ENCODE data around the gene ACTR2.
A peak's percentile ranks its signal among the peaks of the same experiment; 100 is the strongest.

Gene ACTR2

GRCh38 chr2:65186093-65186868, 41.4 kb upstream of the ACTR2 start:
- H3K79me1 ChIP-seq (ENCODE audit: low read depth, low read length) = no peaks in the 10 kb centered on the region
- H3K36me3 ChIP-seq (replicated peaks in 1 of 2; ENCODE audit: control insufficient read depth in 2 of 2, insufficient read depth in 2 of 2, low read length in 2 of 2) = no peaks in the 10 kb centered on the region

GRCh38 chr2:65186872-65187851, 40.5 kb upstream of the ACTR2 start:
- no CpG with 5 or more reads among the region's 19 CpGs for WGBS, 2 donors (ENCODE audit: extremely low coverage in 2 of 2, insufficient read length in 2 of 2, insufficient replicate concordance in 1 of 2)
- no peak overlapping the region for H3K27ac ChIP-seq (replicated peaks; ENCODE audit: low read length)
- DNase-seq (ENCODE audit: low spot score) = peak; percentile 68

More at GRCh38 chr2:65186093-65186868, 41.4 kb upstream of the ACTR2 start:
- H3K4ac ChIP-seq (ENCODE audit: low read length) = no peak overlapping the region
- no peaks in the 10 kb centered on the region for H3K9me3 ChIP-seq (replicated peaks in 1 of 2; ENCODE audit: control insufficient read depth in 2 of 2, insufficient read depth in 1 of 2, low read depth in 1 of 2, low read length in 2 of 2)
- H2BK12ac ChIP-seq (ENCODE audit: low read length) = no peak overlapping the region
- H3K4me3 ChIP-seq (ENCODE audit: low read length in 2 of 2) = no peak overlapping the region
- H2BK5ac ChIP-seq (ENCODE audit: low read length) = no peak overlapping the region
- no peak overlapping the region for H2AFZ ChIP-seq (ENCODE audit: low read length)
- peaks cover 0 to 3% of the 10 kb centered on the region in 2 donors for H3K4me1 ChIP-seq (ENCODE audit: control insufficient read depth in 2 of 2, insufficient read depth in 1 of 2, low read depth in 1 of 2, low read length in 2 of 2)
- no peak overlapping the region for H3K27ac ChIP-seq (replicated peaks; ENCODE audit: low read length)
- H4K8ac ChIP-seq (ENCODE audit: low read depth, low read length) = no peak overlapping the region
- no peak overlapping the region for H2BK120ac ChIP-seq (ENCODE audit: low read depth, low read length)
- no peak for DNase-seq (ENCODE audit: low spot score)
- no peak overlapping the region for H3K14ac ChIP-seq (ENCODE audit: low read length)
- H2BK15ac ChIP-seq (ENCODE audit: low read length) = no peak overlapping the region
- no peaks in the 10 kb centered on the region for H3K27me3 ChIP-seq (ENCODE audit: control insufficient read depth in 3 of 3, insufficient read depth in 3 of 3, low read depth in 1 of 3, low read length in 3 of 3)
- no peak overlapping the region for H3K9ac ChIP-seq (ENCODE audit: low read depth, low read length, poor library complexity)
- WGBS, 2 donors (ENCODE audit: extremely low coverage in 2 of 2, insufficient read length in 2 of 2, insufficient replicate concordance in 1 of 2) = no CpG with 5 or more reads among the region's 23 CpGs
- H3K4me2 ChIP-seq (ENCODE audit: insufficient read depth, low read length, poor library complexity, severe bottlenecking) = no peak overlapping the region
- H3K23ac ChIP-seq (ENCODE audit: low read depth, low read length, poor library complexity) = no peak overlapping the region
- H4K91ac ChIP-seq (ENCODE audit: low read depth, low read length, poor library complexity) = no peak overlapping the region
- no peak overlapping the region for H3K18ac ChIP-seq (ENCODE audit: low read length)
- H2AK5ac ChIP-seq (ENCODE audit: low read depth, low read length) = no peak overlapping the region

GRCh38 chr2:65193446-65193845, 34.2 kb upstream of the ACTR2 start:
- no CpG with 5 or more reads among the region's 8 CpGs for WGBS, 2 donors (ENCODE audit: extremely low coverage in 2 of 2, insufficient read length in 2 of 2, insufficient replicate concordance in 1 of 2)
- Histone ChIP-seq H3K79me1 (ENCODE audit: low read depth, low read length) (no peaks in the 10 kb centered on the region), H3K4me1 (ENCODE audit: control insufficient read depth in 2 of 2, insufficient read depth in 1 of 2, low read depth in 1 of 2, low read length in 2 of 2) (peaks cover 5 to 8% of the 10 kb centered on the region in 2 donors), H4K91ac (ENCODE audit: low read depth, low read length, poor library complexity) (no peak overlapping the region), H3K36me3 (replicated peaks in 1 of 2; ENCODE audit: control insufficient read depth in 2 of 2, insufficient read depth in 2 of 2, low read length in 2 of 2) (no peaks in the 10 kb centered on the region), H2BK5ac (ENCODE audit: low read length) (no peak overlapping the region), H2BK15ac (ENCODE audit: low read length) (no peak overlapping the region), H2AK5ac (ENCODE audit: low read depth, low read length) (no peak overlapping the region), H2BK12ac (ENCODE audit: low read length) (no peak overlapping the region), H3K4me3 (ENCODE audit: low read length in 2 of 2) (no peak overlapping the region), H3K9ac (ENCODE audit: low read depth, low read length, poor library complexity) (no peak overlapping the region), H3K27me3 (ENCODE audit: control insufficient read depth in 3 of 3, insufficient read depth in 3 of 3, low read depth in 1 of 3, low read length in 3 of 3) (no peaks in the 10 kb centered on the region), H2BK120ac (ENCODE audit: low read depth, low read length) (no peak overlapping the region), H3K23ac (ENCODE audit: low read depth, low read length, poor library complexity) (no peak overlapping the region), H2AFZ (ENCODE audit: low read length) (no peak overlapping the region), H3K14ac (ENCODE audit: low read length) (no peak overlapping the region), H3K4ac (ENCODE audit: low read length) (no peak overlapping the region), H4K8ac (ENCODE audit: low read depth, low read length) (no peak overlapping the region), H3K4me2 (ENCODE audit: insufficient read depth, low read length, poor library complexity, severe bottlenecking) (no peak overlapping the region), H3K27ac (replicated peaks; ENCODE audit: low read length) (no peak overlapping the region), H3K18ac (ENCODE audit: low read length) (no peak overlapping the region), H3K9me3 (replicated peaks in 1 of 2; ENCODE audit: control insufficient read depth in 2 of 2, insufficient read depth in 1 of 2, low read depth in 1 of 2, low read length in 2 of 2) (no peaks in the 10 kb centered on the region)
- no peak for DNase-seq (ENCODE audit: low spot score)

More at GRCh38 chr2:65186872-65187851, 40.5 kb upstream of the ACTR2 start:
- Histone ChIP-seq H2BK15ac (ENCODE audit: low read length) (no peak overlapping the region), H3K18ac (ENCODE audit: low read length) (peak overlapping the region; percentile 19), H3K4me3 (ENCODE audit: low read length in 2 of 2) (no peak overlapping the region), H3K36me3 (replicated peaks in 1 of 2; ENCODE audit: control insufficient read depth in 2 of 2, insufficient read depth in 2 of 2, low read length in 2 of 2) (no peaks in the 10 kb centered on the region), H3K4ac (ENCODE audit: low read length) (no peak overlapping the region), H3K23ac (ENCODE audit: low read depth, low read length, poor library complexity) (no peak overlapping the region), H2AK5ac (ENCODE audit: low read depth, low read length) (no peak overlapping the region), H3K27me3 (ENCODE audit: control insufficient read depth in 3 of 3, insufficient read depth in 3 of 3, low read depth in 1 of 3, low read length in 3 of 3) (no peaks in the 10 kb centered on the region), H2AFZ (ENCODE audit: low read length) (peak overlapping the region; percentile 68), H3K4me1 (ENCODE audit: control insufficient read depth in 2 of 2, insufficient read depth in 1 of 2, low read depth in 1 of 2, low read length in 2 of 2) (peaks cover 0 to 3% of the 10 kb centered on the region in 2 donors), H4K91ac (ENCODE audit: low read depth, low read length, poor library complexity) (no peak overlapping the region), H3K14ac (ENCODE audit: low read length) (no peak overlapping the region), H3K9me3 (replicated peaks in 1 of 2; ENCODE audit: control insufficient read depth in 2 of 2, insufficient read depth in 1 of 2, low read depth in 1 of 2, low read length in 2 of 2) (no peaks in the 10 kb centered on the region), H3K9ac (ENCODE audit: low read depth, low read length, poor library complexity) (no peak overlapping the region), H2BK5ac (ENCODE audit: low read length) (no peak overlapping the region), H2BK120ac (ENCODE audit: low read depth, low read length) (no peak overlapping the region), H3K79me1 (ENCODE audit: low read depth, low read length) (no peaks in the 10 kb centered on the region), H2BK12ac (ENCODE audit: low read length) (no peak overlapping the region), H3K4me2 (ENCODE audit: insufficient read depth, low read length, poor library complexity, severe bottlenecking) (no peak overlapping the region), H4K8ac (ENCODE audit: low read depth, low read length) (no peak overlapping the region)

- DNase-seq (ENCODE audit: low spot score) = no peak
- Histone ChIP-seq H3K14ac (ENCODE audit: low read length) (no peak overlapping the region), H3K4me2 (ENCODE audit: insufficient read depth, low read length, poor library complexity, severe bottlenecking) (no peak overlapping the region), H2BK15ac (ENCODE audit: low read length) (no peak overlapping the region), H3K4ac (ENCODE audit: low read length) (no peak overlapping the region), H3K27me3 (ENCODE audit: control insufficient read depth in 3 of 3, insufficient read depth in 3 of 3, low read depth in 1 of 3, low read length in 3 of 3) (no peaks in the 10 kb centered on the region), H3K9ac (ENCODE audit: low read depth, low read length, poor library complexity) (no peak overlapping the region), H2BK5ac (ENCODE audit: low read length) (no peak overlapping the region), H3K4me3 (ENCODE audit: low read length in 2 of 2) (no peak overlapping the region), H3K36me3 (replicated peaks in 1 of 2; ENCODE audit: control insufficient read depth in 2 of 2, insufficient read depth in 2 of 2, low read length in 2 of 2) (no peaks in the 10 kb centered on the region), H2BK12ac (ENCODE audit: low read length) (no peak overlapping the region), H2AK5ac (ENCODE audit: low read depth, low read length) (no peak overlapping the region), H4K8ac (ENCODE audit: low read depth, low read length) (no peak overlapping the region), H3K27ac (replicated peaks; ENCODE audit: low read length) (no peak overlapping the region), H2AFZ (ENCODE audit: low read length) (no peak overlapping the region), H3K23ac (ENCODE audit: low read depth, low read length, poor library complexity) (no peak overlapping the region), H4K91ac (ENCODE audit: low read depth, low read length, poor library complexity) (no peak overlapping the region), H3K18ac (ENCODE audit: low read length) (no peak overlapping the region), H3K4me1 (ENCODE audit: control insufficient read depth in 2 of 2, insufficient read depth in 1 of 2, low read depth in 1 of 2, low read length in 2 of 2) (peaks cover 5 to 8% of the 10 kb centered on the region in 2 donors), H3K79me1 (ENCODE audit: low read depth, low read length) (no peaks in the 10 kb centered on the region), H2BK120ac (ENCODE audit: low read depth, low read length) (no peak overlapping the region), H3K9me3 (replicated peaks in 1 of 2; ENCODE audit: control insufficient read depth in 2 of 2, insufficient read depth in 1 of 2, low read depth in 1 of 2, low read length in 2 of 2) (no peaks in the 10 kb centered on the region)
- WGBS, 2 donors (ENCODE audit: extremely low coverage in 2 of 2, insufficient read length in 2 of 2, insufficient replicate concordance in 1 of 2) = no CpG with 5 or more reads among the region's 2 CpGs
These were observed 28.9 kb upstream of the ACTR2 start for GRCh38 chr2:65198737-65199136.
